Measurements from ENCODE around the gene TMEM38A.

The TMEM38A gene

GRCh38 chr19:16623066-16623465 lies 37.9 kb upstream of the TMEM38A start:
- H3K36me3 ChIP-seq, result peaks cover 0 to 10% (median 4%) of the 10 kb centered on the region in 3 donors
- intact Hi-C loops (cut with DNase I; ENCODE audit: low total_unique reads), result no loop called here
- H3K4me1 ChIP-seq, result peaks cover 0 to 62% (median 40%) of the 10 kb centered on the region in 4 donors
- no peak for TF ChIP-seq CTCF (IDR thresholded peaks at IDR 0.05)
- no peak overlapping the region for H3K4me3 ChIP-seq
- no peaks in the 10 kb centered on the region for H3K27me3 ChIP-seq
- no peaks in the 10 kb centered on the region for H3K9me3 ChIP-seq
- H3K27ac ChIP-seq, result no peak overlapping the region
- DNase-seq, result no peak

- Histone ChIP-seq H3K4me1 (peaks cover 0 to 61% (median 40%) of the 10 kb centered on the region in 4 donors), H3K27me3 (no peaks in the 10 kb centered on the region), H3K27ac (no peak overlapping the region), H3K4me3 (no peak overlapping the region), H3K9me3 (no peaks in the 10 kb centered on the region), H3K36me3 (peaks cover 0 to 10% (median 4%) of the 10 kb centered on the region in 3 donors)
- intact Hi-C loops (cut with DNase I; ENCODE audit: low total_unique reads), result no loop called here
- no peak for TF ChIP-seq CTCF (IDR thresholded peaks at IDR 0.05)
- no peak for DNase-seq
Observed at GRCh38 chr19:16623576-16623975, 37.4 kb upstream of the TMEM38A start.

GRCh38 chr19:16624236-16624635 lies 36.7 kb upstream of the TMEM38A start:
- Histone ChIP-seq H3K4me1 (peaks cover 0 to 60% (median 39%) of the 10 kb centered on the region in 4 donors), H3K4me3 (no peak overlapping the region), H3K27ac (no peak overlapping the region), H3K9me3 (no peaks in the 10 kb centered on the region), H3K36me3 (peaks cover 0 to 10% (median 4%) of the 10 kb centered on the region in 3 donors), H3K27me3 (no peaks in the 10 kb centered on the region)
- intact Hi-C loops (cut with DNase I; ENCODE audit: low total_unique reads), result no loop called here
- TF ChIP-seq CTCF (IDR thresholded peaks at IDR 0.05), result no peak
- no peak for DNase-seq

GRCh38 chr19:16625163-16625958 lies 35.6 kb upstream of the TMEM38A start:
- H3K4me1 ChIP-seq, result peaks cover 0 to 56% (median 33%) of the 10 kb centered on the region in 4 donors
- TF ChIP-seq CTCF (IDR thresholded peaks at IDR 0.05), result no peak
- H3K36me3 ChIP-seq, result peaks cover 0 to 10% (median 4%) of the 10 kb centered on the region in 3 donors
- H3K4me3 ChIP-seq, result no peak overlapping the region
- DNase-seq, result no peak
- H3K27me3 ChIP-seq, result no peaks in the 10 kb centered on the region
- H3K27ac ChIP-seq, result no peak overlapping the region
- intact Hi-C loops (cut with DNase I; ENCODE audit: low total_unique reads), result no loop called here
- no peaks in the 10 kb centered on the region for H3K9me3 ChIP-seq

- peak overlapping the region; percentile 80 to 81 for H3K27ac ChIP-seq
- TF ChIP-seq CTCF (IDR thresholded peaks at IDR 0.05), result no peak
Observed at GRCh38 chr19:16626796-16627192, 34.1 kb upstream of the TMEM38A start.

More at GRCh38 chr19:16626796-16627192, 34.1 kb upstream of the TMEM38A start:
- DNase-seq, result no peak
- intact Hi-C loops (cut with DNase I; ENCODE audit: low total_unique reads), result loop anchor here (2.0 kb wide), 1 partner anchor 54 kb away; the partner anchor contains the start of gene SLC35E1
- Histone ChIP-seq H3K4me1 (peaks cover 0 to 49% (median 32%) of the 10 kb centered on the region in 4 donors), H3K9me3 (no peaks in the 10 kb centered on the region), H3K36me3 (peaks cover 0 to 21% (median 12%) of the 10 kb centered on the region in 3 donors), H3K27me3 (no peaks in the 10 kb centered on the region), H3K4me3 (peak overlapping the region; percentile 65 to 86)

Data from tibial artery (tissue), 4 donors.